Measurements from ENCODE around the gene CDC23. TPM values are rescaled to one million over a fixed set of nuclear protein-coding genes. Genes with fewer than 3 reads are reported as not detected.
"Not testable (repeated sequence)": the region's sequence is repeated elsewhere in the genome, so short reads cannot be mapped to it uniquely, and the experiment has no call there.

The CDC23 gene
- total RNA-seq (2014; rRNA removed; shearing (Covaris generic)) = 48.2 and 51.7 TPM in 2 replicates

- DNase-seq (ENCODE audit: low spot score) = peak; percentile 99
Measured at GRCh38 chr5:138213161-138214029, at the start of gene CDC23. Gene CDC23, minus strand, starts transcription at chr5:138213323. Its CDS starts 11 bp downstream, at chr5:138213312.

- no peak for DNase-seq (ENCODE audit: low spot score)
Measured at GRCh38 chr5:138258704-138259292, 45.7 kb upstream of the CDC23 start.

- no peak for DNase-seq (ENCODE audit: low spot score)
Measured at GRCh38 chr5:138257583-138257982, 44.5 kb upstream of the CDC23 start.

- DNase-seq (ENCODE audit: low spot score) = no peak
Measured at GRCh38 chr5:138252944-138253343, 39.8 kb upstream of the CDC23 start.

- not testable (repeated sequence) for DNase-seq (ENCODE audit: low spot score)
Measured at GRCh38 chr5:138247800-138248199, 34.7 kb upstream of the CDC23 start.

- DNase-seq (ENCODE audit: low spot score) = no peak
Measured at GRCh38 chr5:138246822-138247221, 33.7 kb upstream of the CDC23 start.

GRCh38 chr5:138246334-138246733 is 33.2 kb upstream of the CDC23 start:
- DNase-seq (ENCODE audit: low spot score) = no peak

- DNase-seq (ENCODE audit: low spot score) = no peak
Measured at GRCh38 chr5:138245717-138246116, 32.6 kb upstream of the CDC23 start.

- DNase-seq (ENCODE audit: low spot score) = no peak
Measured at GRCh38 chr5:138243794-138244193, 30.7 kb upstream of the CDC23 start.

- DNase-seq (ENCODE audit: low spot score) = no peak
Measured at GRCh38 chr5:138241688-138242571, 28.8 kb upstream of the CDC23 start.

GRCh38 chr5:138240650-138241385 is 27.7 kb upstream of the CDC23 start:
- DNase-seq (ENCODE audit: low spot score) = no peak

GRCh38 chr5:138238034-138238433 is 24.9 kb upstream of the CDC23 start:
- DNase-seq (ENCODE audit: low spot score) = no peak

- no peak for DNase-seq (ENCODE audit: low spot score)
Measured at GRCh38 chr5:138234651-138235050, 21.5 kb upstream of the CDC23 start.

GRCh38 chr5:138233280-138233679 is 20.2 kb upstream of the CDC23 start:
- DNase-seq (ENCODE audit: low spot score) = no peak

GRCh38 chr5:138230981-138231589 is 18.0 kb upstream of the CDC23 start:
- peak; percentile 71 for DNase-seq (ENCODE audit: low spot score)

- DNase-seq (ENCODE audit: low spot score) = peak; percentile 32
Measured at GRCh38 chr5:138230261-138230660, 17.1 kb upstream of the CDC23 start.

GRCh38 chr5:138229387-138229786 is 16.3 kb upstream of the CDC23 start:
- no peak for DNase-seq (ENCODE audit: low spot score)

- DNase-seq (ENCODE audit: low spot score) = no peak
Measured at GRCh38 chr5:138226910-138227309, 13.8 kb upstream of the CDC23 start.

GRCh38 chr5:138224712-138225111 is 11.6 kb upstream of the CDC23 start:
- DNase-seq (ENCODE audit: low spot score) = no peak

GRCh38 chr5:138223532-138223931 is 10.4 kb upstream of the CDC23 start:
- DNase-seq (ENCODE audit: low spot score) = no peak

GRCh38 chr5:138216799-138217198 is 3.7 kb upstream of the CDC23 start:
- DNase-seq (ENCODE audit: low spot score) = no peak

Measured in H4 (cell line).